ENCODE results near the gene CCDC66. TPM values are rescaled to one million over a fixed set of nuclear protein-coding genes. Genes with fewer than 3 reads are reported as not detected.

Gene CCDC66
- 74.5 TPM for total RNA-seq
- polyA plus RNA-seq: 10 to 100 TPM; 21.0 to 29.1 (median 23.9) TPM

- peak within 1 kb of the TSS; percentile 98 to 100 (median 100) for H3K27ac Mint-ChIP-seq
- Histone ChIP-seq H3K27ac (ENCODE audit: insufficient read depth, low read length, poor library complexity, severe bottlenecking) (peak within 1 kb of the TSS; percentile 97), H3K9me3 (ENCODE audit: control insufficient read depth in 2 of 2, low read length in 2 of 2) (peaks cover 0 to under 1% of the 10 kb centered on the region in 2 experiments), H3K36me3 (ENCODE audit: control insufficient read depth, insufficient read depth, low read length) (peaks cover 22% of the 10 kb centered on the region), H3K27me3 (ENCODE audit: control insufficient read depth, insufficient read depth, low read length) (peaks cover 2% of the 10 kb centered on the region), H3K4me3 (ENCODE audit: low read depth, low read length) (peak within 1 kb of the TSS; percentile 96), H3K4me1 (ENCODE audit: control insufficient read depth, insufficient read depth, low read length, poor library complexity, severe bottlenecking) (peaks cover 26% of the 10 kb centered on the region)
- ATAC-seq (ENCODE audit: low read depth in 2 of 2) (peak; percentile 98), DNase-seq (peak; percentile 91 to 97 (median 94))
- H3K9me3 Mint-ChIP-seq: peaks cover 0 to 5% (median 2%) of the 10 kb centered on the region in 7 donors
- peaks cover 11 to 40% (median 32%) of the 10 kb centered on the region in 4 donors for H3K4me1 Mint-ChIP-seq
- H3K27me3 Mint-ChIP-seq: peaks cover 30% of the 10 kb centered on the region
- H3K4me3 Mint-ChIP-seq: peak within 1 kb of the TSS; percentile 93 to 100 (median 100)
- peaks cover 11% of the 10 kb centered on the region for H3K36me3 Mint-ChIP-seq
These were observed at the start of gene CCDC66 for GRCh38 chr3:56556908-56557830. Gene CCDC66, plus strand, starts transcription at chr3:56557175. Its CDS starts 68 bp downstream, at chr3:56557243.

GRCh38 chr3:56519641-56520040 lies 37.3 kb upstream of the CCDC66 start:
- peaks cover 59% of the 10 kb centered on the region for H3K27me3 Mint-ChIP-seq
- ATAC-seq (ENCODE audit: low read depth in 2 of 2): no peak
- no peak overlapping the region for H3K27ac Mint-ChIP-seq

GRCh38 chr3:56522374-56522773 lies 34.6 kb upstream of the CCDC66 start:
- H3K4me1 ChIP-seq (ENCODE audit: control insufficient read depth, insufficient read depth, low read length, poor library complexity, severe bottlenecking): no peaks in the 10 kb centered on the region
- H3K36me3 Mint-ChIP-seq: no peaks in the 10 kb centered on the region
- H3K36me3 ChIP-seq (ENCODE audit: control insufficient read depth, insufficient read depth, low read length): no peaks in the 10 kb centered on the region
- ATAC-seq (ENCODE audit: low read depth in 2 of 2) (no peak), DNase-seq (no peak)
- H3K4me1 Mint-ChIP-seq: no peaks in the 10 kb centered on the region
- H3K4me3 Mint-ChIP-seq: no peak overlapping the region
- no peak overlapping the region for H3K27ac ChIP-seq (ENCODE audit: insufficient read depth, low read length, poor library complexity, severe bottlenecking)
- H3K9me3 ChIP-seq (ENCODE audit: control insufficient read depth in 2 of 2, low read length in 2 of 2): no peaks in the 10 kb centered on the region
- peaks cover 0 to 1% (median 0%) of the 10 kb centered on the region in 7 donors for H3K9me3 Mint-ChIP-seq
- no peak overlapping the region for H3K27ac Mint-ChIP-seq
- H3K4me3 ChIP-seq (ENCODE audit: low read depth, low read length): no peak overlapping the region
- peaks cover 58% of the 10 kb centered on the region for H3K27me3 Mint-ChIP-seq
- H3K27me3 ChIP-seq (ENCODE audit: control insufficient read depth, insufficient read depth, low read length): peaks cover 8% of the 10 kb centered on the region

More at GRCh38 chr3:56519641-56520040, 37.3 kb upstream of the CCDC66 start:
- Mint-ChIP-seq H3K4me3 (no peak overlapping the region), H3K9me3 (peaks cover 0 to 1% (median 0%) of the 10 kb centered on the region in 7 donors), H3K36me3 (no peaks in the 10 kb centered on the region), H3K4me1 (no peaks in the 10 kb centered on the region)
- Histone ChIP-seq H3K27me3 (ENCODE audit: control insufficient read depth, insufficient read depth, low read length) (peaks cover 13% of the 10 kb centered on the region), H3K4me3 (ENCODE audit: low read depth, low read length) (no peak overlapping the region), H3K4me1 (ENCODE audit: control insufficient read depth, insufficient read depth, low read length, poor library complexity, severe bottlenecking) (no peaks in the 10 kb centered on the region), H3K9me3 (ENCODE audit: control insufficient read depth in 2 of 2, low read length in 2 of 2) (no peaks in the 10 kb centered on the region), H3K36me3 (ENCODE audit: control insufficient read depth, insufficient read depth, low read length) (no peaks in the 10 kb centered on the region), H3K27ac (ENCODE audit: insufficient read depth, low read length, poor library complexity, severe bottlenecking) (no peak overlapping the region)
- DNase-seq: no peak

- peaks cover 6% of the 10 kb centered on the region for H3K27me3 ChIP-seq (ENCODE audit: control insufficient read depth, insufficient read depth, low read length)
- H3K36me3 ChIP-seq (ENCODE audit: control insufficient read depth, insufficient read depth, low read length): no peaks in the 10 kb centered on the region
- H3K4me1 ChIP-seq (ENCODE audit: control insufficient read depth, insufficient read depth, low read length, poor library complexity, severe bottlenecking): no peaks in the 10 kb centered on the region
- H3K27me3 Mint-ChIP-seq: peaks cover 49% of the 10 kb centered on the region
- no peak overlapping the region for H3K4me3 Mint-ChIP-seq
- H3K27ac Mint-ChIP-seq: peak overlapping the region in 1 of 3 donors; percentile 38
- H3K36me3 Mint-ChIP-seq: no peaks in the 10 kb centered on the region
- H3K4me1 Mint-ChIP-seq: no peaks in the 10 kb centered on the region
- no peak for ATAC-seq (ENCODE audit: low read depth in 2 of 2)
- H3K27ac ChIP-seq (ENCODE audit: insufficient read depth, low read length, poor library complexity, severe bottlenecking): no peak overlapping the region
- H3K9me3 Mint-ChIP-seq: peaks cover 0 to 1% (median 0%) of the 10 kb centered on the region in 7 donors
- H3K9me3 ChIP-seq (ENCODE audit: control insufficient read depth in 2 of 2, low read length in 2 of 2): no peaks in the 10 kb centered on the region
- H3K4me3 ChIP-seq (ENCODE audit: low read depth, low read length): no peak overlapping the region
- DNase-seq: no peak
These were observed 31.7 kb upstream of the CCDC66 start for GRCh38 chr3:56525291-56525690.

- Mint-ChIP-seq H3K27me3 (peaks cover 35% of the 10 kb centered on the region), H3K4me1 (no peaks in the 10 kb centered on the region), H3K36me3 (no peaks in the 10 kb centered on the region), H3K9me3 (peaks cover 0 to 11% (median 5%) of the 10 kb centered on the region in 7 donors), H3K27ac (no peak overlapping the region), H3K4me3 (no peak overlapping the region)
- Histone ChIP-seq H3K27ac (ENCODE audit: insufficient read depth, low read length, poor library complexity, severe bottlenecking) (no peak overlapping the region), H3K4me3 (ENCODE audit: low read depth, low read length) (no peak overlapping the region), H3K9me3 (ENCODE audit: control insufficient read depth in 2 of 2, low read length in 2 of 2) (peaks cover 3 to 10% of the 10 kb centered on the region in 2 experiments), H3K36me3 (ENCODE audit: control insufficient read depth, insufficient read depth, low read length) (no peaks in the 10 kb centered on the region), H3K4me1 (ENCODE audit: control insufficient read depth, insufficient read depth, low read length, poor library complexity, severe bottlenecking) (no peaks in the 10 kb centered on the region), H3K27me3 (ENCODE audit: control insufficient read depth, insufficient read depth, low read length) (no peaks in the 10 kb centered on the region)
- ATAC-seq (ENCODE audit: low read depth in 2 of 2) (no peak), DNase-seq (no peak)
These were observed 20.2 kb upstream of the CCDC66 start for GRCh38 chr3:56536735-56537134.

- H3K36me3 ChIP-seq (ENCODE audit: control insufficient read depth, insufficient read depth, low read length): no peaks in the 10 kb centered on the region
- Mint-ChIP-seq H3K4me3 (no peak overlapping the region), H3K9me3 (peaks cover 0 to 7% (median 5%) of the 10 kb centered on the region in 7 donors), H3K27ac (no peak overlapping the region), H3K36me3 (no peaks in the 10 kb centered on the region), H3K4me1 (no peaks in the 10 kb centered on the region), H3K27me3 (peaks cover 32% of the 10 kb centered on the region)
- no peaks in the 10 kb centered on the region for H3K4me1 ChIP-seq (ENCODE audit: control insufficient read depth, insufficient read depth, low read length, poor library complexity, severe bottlenecking)
- H3K27ac ChIP-seq (ENCODE audit: insufficient read depth, low read length, poor library complexity, severe bottlenecking): no peak overlapping the region
- ATAC-seq (ENCODE audit: low read depth in 2 of 2): no peak
- no peak overlapping the region for H3K4me3 ChIP-seq (ENCODE audit: low read depth, low read length)
- H3K9me3 ChIP-seq (ENCODE audit: control insufficient read depth in 2 of 2, low read length in 2 of 2): peaks cover 0 to 6% of the 10 kb centered on the region in 2 experiments
- DNase-seq: peak in 1 of 3 donors; percentile 15
- H3K27me3 ChIP-seq (ENCODE audit: control insufficient read depth, insufficient read depth, low read length): peaks cover 18% of the 10 kb centered on the region
These were observed 9.5 kb upstream of the CCDC66 start for GRCh38 chr3:56547486-56547885.

GRCh38 chr3:56557831-56558170 lies 826 bp downstream of the CCDC66 start:
- Histone ChIP-seq H3K9me3 (ENCODE audit: control insufficient read depth in 2 of 2, low read length in 2 of 2) (no peaks in the 10 kb centered on the region), H3K27ac (ENCODE audit: insufficient read depth, low read length, poor library complexity, severe bottlenecking) (peak overlapping the region; percentile 97), H3K27me3 (ENCODE audit: control insufficient read depth, insufficient read depth, low read length) (peaks cover 2% of the 10 kb centered on the region), H3K36me3 (ENCODE audit: control insufficient read depth, insufficient read depth, low read length) (peaks cover 23% of the 10 kb centered on the region), H3K4me3 (ENCODE audit: low read depth, low read length) (peak overlapping the region; percentile 96), H3K4me1 (ENCODE audit: control insufficient read depth, insufficient read depth, low read length, poor library complexity, severe bottlenecking) (peaks cover 26% of the 10 kb centered on the region)
- ATAC-seq (ENCODE audit: low read depth in 2 of 2) (no peak), DNase-seq (no peak)
- Mint-ChIP-seq H3K27me3 (peaks cover 30% of the 10 kb centered on the region), H3K27ac (peak overlapping the region; percentile 45 to 100 (median 100)), H3K4me1 (peaks cover 11 to 40% (median 32%) of the 10 kb centered on the region in 4 donors), H3K4me3 (peak overlapping the region; percentile 93 to 100 (median 100)), H3K9me3 (peaks cover 0 to 4% (median 0%) of the 10 kb centered on the region in 7 donors), H3K36me3 (peaks cover 11% of the 10 kb centered on the region)
